Measurements from ENCODE around the gene PDIA6. TPM values are rescaled to one million over a fixed set of nuclear protein-coding genes. Genes with fewer than 3 reads are reported as not detected.
"Not testable (repeated sequence)": the region's sequence is repeated elsewhere in the genome, so short reads cannot be mapped to it uniquely, and the experiment has no call there.

Gene PDIA6
- polyA plus RNA-seq, 3 donors: 358 to 391 (median 365) TPM

- no peak for DNase-seq (ENCODE audit: low read depth in 3 of 3, low spot score in 2 of 3)
Observed at GRCh38 chr2:10785260-10785659, 27.3 kb downstream of the PDIA6 start.

DNA sequence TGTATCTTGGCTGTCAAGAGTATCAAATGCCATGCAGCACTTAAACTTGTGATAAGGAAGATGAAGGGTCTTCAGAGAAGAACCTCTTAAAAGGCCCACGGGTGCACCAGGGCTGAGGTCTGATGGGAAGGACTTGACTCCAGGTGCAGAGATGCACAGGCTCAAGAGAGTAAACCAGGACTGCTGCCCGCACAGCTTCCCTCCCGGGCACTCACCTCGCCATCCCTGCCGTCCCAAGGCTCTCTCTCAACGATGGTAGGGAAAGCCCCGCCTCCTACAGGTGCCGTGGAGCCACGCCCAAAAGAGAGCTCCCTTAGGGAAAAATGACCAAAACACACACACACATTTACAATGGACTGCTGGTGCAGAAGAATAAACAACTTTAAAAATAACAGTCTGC is 27.9 kb downstream of the PDIA6 start:
- DNase-seq (ENCODE audit: low read depth in 3 of 3, low spot score in 2 of 3): no peak

DNA sequence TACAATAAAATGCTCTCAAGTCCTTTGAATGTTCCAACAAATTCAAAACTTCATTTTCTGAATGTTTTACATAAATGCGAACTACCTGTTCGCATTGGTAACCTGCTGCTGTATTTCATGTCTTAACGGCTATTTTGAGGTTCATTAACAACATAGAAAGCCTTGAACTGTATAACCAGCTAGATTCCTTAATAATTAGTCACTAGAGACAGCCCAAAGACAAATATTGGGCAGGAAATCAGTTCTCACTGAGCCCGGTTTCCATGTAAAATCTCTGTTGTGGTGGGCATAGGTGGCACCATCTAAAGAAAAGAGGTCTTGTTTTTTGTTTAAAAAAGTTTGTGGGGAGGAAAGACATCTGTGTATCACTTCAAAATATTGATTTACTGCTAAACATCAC is 29.2 kb downstream of the PDIA6 start:
- no peak for DNase-seq (ENCODE audit: low read depth in 3 of 3, low spot score in 2 of 3)

DNA sequence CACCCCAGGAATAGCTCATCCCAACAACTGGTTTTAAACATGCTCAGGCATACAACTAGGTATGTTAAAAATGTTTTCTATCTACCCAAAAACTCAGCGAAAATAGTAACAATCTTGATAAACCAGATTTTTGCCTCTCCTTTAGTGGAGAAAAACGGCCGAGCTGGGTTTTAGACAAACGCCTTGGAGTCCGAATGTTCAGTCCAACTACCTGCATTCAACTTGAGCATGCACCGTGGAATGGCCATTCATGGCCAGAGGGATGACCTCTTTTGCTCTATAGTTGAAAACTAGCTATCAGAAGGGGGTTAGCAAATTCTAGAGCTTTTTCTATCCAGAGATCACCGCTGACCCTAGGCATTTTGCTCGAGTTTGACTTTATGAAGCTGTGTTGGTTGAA is 30.8 kb downstream of the PDIA6 start:
- DNase-seq (ENCODE audit: low read depth in 3 of 3, low spot score in 2 of 3): no peak

GRCh38 chr2:10780821-10781220 is 31.8 kb downstream of the PDIA6 start:
- DNase-seq (ENCODE audit: low read depth in 3 of 3, low spot score in 2 of 3): not testable (repeated sequence)

DNA sequence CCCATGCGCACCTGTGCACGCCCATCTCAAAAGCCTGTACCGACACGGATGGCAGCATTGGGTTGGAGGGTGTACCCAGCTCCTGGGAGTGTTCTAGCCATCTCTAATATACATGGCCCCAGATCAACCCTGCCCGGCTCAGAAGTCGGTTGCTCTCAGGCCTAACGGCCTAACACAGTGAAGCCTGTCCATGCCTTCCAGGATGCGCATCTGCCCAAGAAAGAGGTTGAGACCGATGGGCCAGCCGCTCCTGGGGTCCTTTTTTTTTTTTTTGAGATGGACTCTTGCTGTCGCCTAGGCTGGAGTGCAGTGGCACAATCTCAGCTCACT is 32.1 kb downstream of the PDIA6 start:
- DNase-seq (ENCODE audit: low read depth in 3 of 3, low spot score in 2 of 3): no peak

- DNase-seq (ENCODE audit: low read depth in 3 of 3, low spot score in 2 of 3): no peak
Observed at GRCh38 chr2:10779776-10780490, 32.7 kb downstream of the PDIA6 start.

DNA sequence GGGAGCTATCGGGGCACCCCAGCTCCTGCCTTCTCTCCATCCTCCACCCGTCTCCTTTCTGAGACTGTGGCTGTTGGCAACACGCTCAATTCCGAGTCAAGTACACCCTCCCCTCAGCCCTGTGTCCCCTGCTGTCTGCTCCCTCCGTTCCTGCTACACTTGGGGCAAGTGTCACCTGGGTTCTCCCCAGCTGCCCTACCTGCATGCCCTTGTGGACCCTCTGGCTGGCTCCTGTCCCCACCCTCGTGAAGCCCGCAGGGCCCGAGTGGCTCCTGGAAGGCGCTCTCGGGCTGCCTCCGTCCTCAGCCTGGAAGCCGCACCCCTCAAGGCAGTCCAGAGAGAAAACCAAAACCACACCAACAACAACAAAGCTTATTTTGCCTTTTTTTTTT is 33.9 kb downstream of the PDIA6 start:
- no peak for DNase-seq (ENCODE audit: low read depth in 3 of 3, low spot score in 2 of 3)

- DNase-seq (ENCODE audit: low read depth in 3 of 3, low spot score in 2 of 3): no peak
Observed at GRCh38 chr2:10777842-10778723, 34.5 kb downstream of the PDIA6 start.

DNA sequence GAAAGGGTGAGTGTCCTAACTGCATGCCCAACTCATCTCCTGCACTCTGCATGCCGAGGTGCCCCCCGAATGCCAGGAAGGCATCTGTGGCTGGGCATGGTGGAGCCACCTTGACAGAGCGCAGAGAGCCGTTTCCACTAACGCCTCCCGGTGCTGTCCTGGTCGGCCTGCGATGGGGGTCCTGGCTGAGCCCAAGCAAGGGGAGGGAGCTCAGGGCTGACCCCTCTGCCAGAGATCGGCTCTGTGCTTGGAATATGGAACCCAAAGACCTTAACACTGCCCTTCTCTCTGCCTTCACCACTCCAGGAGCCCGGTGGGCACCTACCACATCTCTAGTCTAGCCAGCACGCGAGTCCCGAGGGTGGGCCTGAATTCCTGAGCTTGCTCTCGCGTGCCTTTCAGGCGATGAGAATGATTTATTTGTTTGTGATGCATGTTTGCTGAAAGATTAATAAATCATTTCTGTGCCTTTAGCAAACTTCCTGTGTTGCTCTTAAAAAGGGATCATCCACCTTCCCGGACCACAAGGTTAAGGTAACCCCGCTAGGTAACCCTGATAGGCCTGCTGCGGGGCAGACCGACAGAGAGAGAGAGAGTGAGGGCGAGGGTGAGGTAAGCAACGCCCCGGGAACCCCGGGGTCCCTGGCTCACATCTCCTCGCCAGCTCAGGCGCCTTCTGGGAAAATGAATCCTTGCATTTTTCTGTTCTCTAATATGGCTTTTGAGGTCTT is 35.3 kb downstream of the PDIA6 start:
- no peak for DNase-seq (ENCODE audit: low read depth in 3 of 3, low spot score in 2 of 3)

- no peak for DNase-seq (ENCODE audit: low read depth in 3 of 3, low spot score in 2 of 3)
Observed at GRCh38 chr2:10776231-10776977, 36.2 kb downstream of the PDIA6 start.

DNA sequence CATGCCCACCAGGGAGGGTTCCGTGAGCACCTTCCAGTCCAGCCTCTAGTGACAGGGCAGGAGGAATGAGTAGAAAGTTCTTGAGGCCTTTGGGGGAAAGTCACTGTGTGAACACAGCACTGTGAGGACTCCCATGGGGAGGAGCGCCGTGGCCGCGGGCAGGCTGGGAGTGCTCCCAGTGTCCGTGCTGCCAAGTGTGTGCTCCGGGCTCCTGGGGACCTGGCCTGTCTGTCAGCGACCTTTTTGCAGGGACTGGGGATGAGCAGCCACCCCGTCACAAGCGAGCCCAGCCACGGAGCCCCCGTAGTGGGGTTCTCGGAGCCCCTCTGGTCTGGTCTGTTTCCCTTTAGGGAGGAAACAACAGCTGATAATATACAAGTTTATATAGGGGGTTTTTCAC is 36.8 kb downstream of the PDIA6 start:
- DNase-seq (ENCODE audit: low read depth in 3 of 3, low spot score in 2 of 3): no peak

DNA sequence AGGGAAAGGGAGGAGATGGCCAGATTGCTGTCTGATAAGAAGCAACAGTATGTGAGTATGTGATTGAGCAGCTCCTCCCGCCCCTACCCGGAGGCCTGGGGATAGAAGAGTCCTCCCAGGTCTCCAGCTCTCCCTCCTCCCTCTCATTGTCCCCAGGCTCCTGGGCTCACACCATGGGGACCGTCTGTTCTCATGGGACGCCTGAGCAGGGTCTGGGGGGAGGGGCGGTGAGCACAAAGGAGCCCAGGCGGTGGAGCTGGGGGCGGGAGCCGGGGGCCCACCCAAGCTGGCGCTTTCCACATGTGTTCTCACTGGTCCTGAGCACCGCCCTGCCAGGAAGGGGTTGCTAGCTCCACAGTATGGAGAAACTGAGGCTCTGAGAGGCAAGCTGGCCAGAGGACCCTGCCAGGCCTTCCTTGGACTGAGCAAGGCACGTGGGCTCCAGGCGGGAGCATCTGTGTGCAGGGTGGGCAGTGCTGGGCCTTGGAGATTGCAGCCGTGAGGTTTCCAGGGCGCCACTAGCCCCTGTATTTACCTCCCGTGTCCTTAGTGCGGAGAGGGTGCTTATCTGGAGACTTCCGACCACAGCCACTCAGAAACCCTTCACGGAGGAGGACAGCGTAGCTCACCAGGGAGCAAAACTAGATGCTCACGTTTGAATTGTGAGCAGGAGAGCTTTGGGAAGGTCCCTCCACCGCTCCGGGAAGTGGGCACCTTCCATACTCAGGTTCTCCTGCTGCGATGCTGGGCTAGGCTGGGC is 37.4 kb downstream of the PDIA6 start:
- DNase-seq (ENCODE audit: low read depth in 3 of 3, low spot score in 2 of 3): no peak

DNA sequence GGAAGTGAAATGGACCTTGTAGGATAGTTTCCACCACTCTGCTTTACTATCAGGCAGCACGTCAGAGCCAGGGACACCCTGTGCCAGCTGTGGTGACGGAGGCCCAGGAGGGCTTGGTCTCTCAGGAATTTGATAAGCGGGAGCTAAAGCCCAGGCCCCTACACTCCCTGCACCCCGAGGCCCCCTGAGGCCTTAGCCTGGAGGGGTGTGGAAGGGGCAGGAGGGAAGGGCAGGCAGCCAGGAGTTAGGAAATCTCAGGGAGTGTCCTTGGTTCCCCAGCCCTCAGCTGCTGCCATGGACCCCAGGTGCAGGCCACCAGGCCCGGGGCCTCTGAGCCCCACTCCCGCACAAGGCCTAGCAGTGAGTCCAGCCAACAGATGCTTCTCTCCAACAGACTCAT is 38.2 kb downstream of the PDIA6 start:
- no peak for DNase-seq (ENCODE audit: low read depth in 3 of 3, low spot score in 2 of 3)

DNA sequence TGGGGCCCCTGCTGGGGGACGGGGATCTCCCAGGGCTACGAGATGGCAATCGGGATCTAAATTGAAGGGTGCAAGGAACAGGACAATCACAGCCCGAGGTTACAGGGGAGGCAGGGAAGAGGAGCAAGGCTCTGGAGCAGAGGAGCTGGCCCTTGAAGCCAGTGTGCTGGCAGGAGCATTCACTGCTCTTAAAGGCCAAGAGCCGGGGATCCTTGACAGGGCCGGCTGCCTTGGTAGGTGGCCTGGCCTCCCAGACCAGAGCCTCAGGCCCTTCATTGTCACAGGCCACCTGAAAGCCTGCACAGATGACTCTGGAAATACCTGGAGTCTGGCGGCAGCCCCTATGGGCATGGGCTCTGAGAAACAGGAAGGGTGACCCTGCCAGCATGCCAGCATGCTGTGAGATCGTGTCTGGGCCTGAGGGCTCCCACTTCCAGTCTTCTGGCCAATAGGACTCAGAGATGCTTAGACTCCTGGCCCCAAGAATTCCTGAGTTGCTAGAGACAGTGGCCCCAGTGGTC is 38.7 kb downstream of the PDIA6 start:
- DNase-seq (ENCODE audit: low read depth in 3 of 3, low spot score in 2 of 3): no peak

GRCh38 chr2:10772868-10773215 is 39.7 kb downstream of the PDIA6 start:
- no peak for DNase-seq (ENCODE audit: low read depth in 3 of 3, low spot score in 2 of 3)

- no peak for DNase-seq (ENCODE audit: low read depth in 3 of 3, low spot score in 2 of 3)
Observed at GRCh38 chr2:10772201-10772867, 40.3 kb downstream of the PDIA6 start.

- DNase-seq (ENCODE audit: low read depth in 3 of 3, low spot score in 2 of 3): no peak
Observed at GRCh38 chr2:10771786-10772185, 40.8 kb downstream of the PDIA6 start.

- no peak for DNase-seq (ENCODE audit: low read depth in 3 of 3, low spot score in 2 of 3)
Observed at GRCh38 chr2:10770956-10771750, 41.4 kb downstream of the PDIA6 start.
